Testis (tissue), 3 donors: Measurements from ENCODE around the gene MRPL28. TPM values are rescaled to one million over a fixed set of nuclear protein-coding genes. Genes with fewer than 3 reads are reported as not detected.

Source experiments
- DNase-seq: peaks from one replicate; pipeline ENCODE4 v3.0.0-alpha.2; 2019
- H3K27ac ChIP-seq, 2 donors: fragments of 200-600 bp; sonication (generic); one replicate each; pipeline ENCODE4 v1.5.1; 2019
- H3K27me3 ChIP-seq: fragments of 200-600 bp; sonication (generic); one replicate; pipeline ENCODE4 v1.5.1; 2019
- H3K36me3 ChIP-seq: fragments of 200-600 bp; sonication (generic); one replicate; pipeline ENCODE4 v1.5.1; 2017; ENCODE audit warnings: low read depth; ENCODE audit errors: missing control alignments
- H3K4me1 ChIP-seq: fragments of 200-600 bp; sonication (generic); one replicate; pipeline ENCODE4 v1.5.1; 2019
- H3K4me3 ChIP-seq, 2 donors: fragments of 200-600 bp; sonication (generic); one replicate each; pipeline ENCODE4 v1.5.1; 2017 to 2019
- H3K9me3 ChIP-seq: fragments of 200-600 bp; sonication (generic); one replicate; pipeline ENCODE4 v1.5.1; 2017
- CTCF ChIP-seq, 3 experiments: fragments of 450-650 bp in 2 of 3; fragments of 200-600 bp in 1 of 3; sonication (generic) in 1 of 3; IDR thresholded peaks; one replicate each; pipeline ENCODE4 v1.5.1; 2016 to 2019; ENCODE audit warnings: antibody characterized with exemption in 3 of 3, mild to moderate bottlenecking in 2 of 3, moderate library complexity in 1 of 3
- POLR2A ChIP-seq: fragments of 450-650 bp; IDR thresholded peaks from one replicate; pipeline ENCODE4 v1.6.1; 2017; ENCODE audit warnings: antibody characterized with exemption, mild to moderate bottlenecking, moderate library complexity
- WGBS, 2 donors: methylation state at CpG; one replicate each; pipeline ENCODE4 v1.1.5; 2018; 5-methylcytosine and 5-hydroxymethylcytosine counted together
- intact Hi-C: fragments of 100-400 bp; cut with DNase I; formaldehyde crosslinking; loops from one replicate; pipeline ENCODE4 v1.15.1; 2023; ENCODE audit warnings: low total_unique reads
- polyA plus RNA-seq: library from polyadenylated mRNA; stranded (reverse); fragments of 350-450 nt; fragmentation: Illumina TruSeq; extraction: RNeasy Lipid Tissue Mini Kit (QIAGEN cat#74804); gene quantifications from one replicate; pipeline ENCODE4 v1.2.3, GENCODE V29; 2014; ENCODE audit warnings: low read depth, low replicate concordance; ENCODE audit not compliant: insufficient read depth
- total RNA-seq, 2 donors: library from RNA; depleted of rRNA; stranded (reverse); fragments of >200 nt; gene quantifications; one replicate each; pipeline ENCODE4 v1.2.3, GENCODE V29; 2016

MRPL28 gene
- total and polyA plus RNA-seq, 3 donors from 2014 or later = 108 to 161 (median 119) TPM

GRCh38 chr16:373020-373598, 2.8 kb upstream of the MRPL28 start:
- TF ChIP-seq POLR2A (no peak), CTCF (IDR thresholded peaks at IDR 0.05) (no peak)
- H3K4me3 ChIP-seq = no peak overlapping the region
- H3K27ac ChIP-seq = no peak overlapping the region
- H3K9me3 ChIP-seq = no peaks in the 10 kb centered on the region
- no peaks in the 10 kb centered on the region for H3K27me3 ChIP-seq
- no peaks in the 10 kb centered on the region for H3K36me3 ChIP-seq
- intact Hi-C loops = no loop called here
- peaks cover 27% of the 10 kb centered on the region for H3K4me1 ChIP-seq
- WGBS, 2 donors = 87 to 89% methylated on average over 4 to 5 of the region's 5 CpGs
- DNase-seq = no peak

DNA sequence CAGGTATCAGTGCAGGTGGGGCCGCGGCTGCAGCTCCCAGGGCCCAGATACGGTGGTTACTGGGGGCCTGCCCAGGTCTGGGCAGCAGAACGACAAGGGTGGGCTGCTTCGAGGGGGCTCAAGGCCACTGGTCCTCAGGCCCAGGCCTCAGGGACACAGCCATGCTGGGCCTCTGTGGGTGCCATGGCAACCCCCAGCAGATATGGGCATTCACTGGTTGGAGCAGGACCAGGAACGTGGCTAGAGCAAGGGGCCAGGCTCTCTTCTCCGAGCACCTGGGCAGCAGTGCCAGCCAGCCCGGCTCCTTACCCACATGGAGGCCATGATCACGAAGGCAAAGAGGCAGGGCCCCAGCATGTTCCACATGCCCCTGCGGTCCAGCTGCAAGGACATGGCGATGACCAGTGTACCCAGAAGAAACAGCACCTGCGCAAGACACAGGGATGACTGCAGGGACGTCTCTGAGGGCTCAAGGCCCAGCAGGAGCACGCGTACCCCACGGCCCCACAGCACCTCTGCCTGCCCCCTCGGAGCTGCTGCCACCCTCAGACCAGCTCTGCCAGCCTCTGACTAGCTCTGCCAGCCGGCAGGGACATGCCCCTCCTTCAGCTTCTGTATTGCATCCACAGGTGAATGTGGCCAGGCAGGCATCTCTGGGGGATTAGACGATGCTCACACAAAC, 2.1 kb upstream of the MRPL28 start:
- H3K36me3 ChIP-seq = no peaks in the 10 kb centered on the region
- TF ChIP-seq POLR2A = no peak
- no peak for TF ChIP-seq CTCF (IDR thresholded peaks at IDR 0.05)
- DNase-seq = no peak
- no peak overlapping the region for H3K4me3 ChIP-seq
- no peaks in the 10 kb centered on the region for H3K9me3 ChIP-seq
- peaks cover 27% of the 10 kb centered on the region for H3K4me1 ChIP-seq
- WGBS, 2 donors = 85 to 90% methylated on average over 10 to 19 of the region's 19 CpGs
- H3K27ac ChIP-seq = peak overlapping the region in 1 of 2 donors; percentile 8
- intact Hi-C loops = no loop called here
- no peaks in the 10 kb centered on the region for H3K27me3 ChIP-seq

DNA sequence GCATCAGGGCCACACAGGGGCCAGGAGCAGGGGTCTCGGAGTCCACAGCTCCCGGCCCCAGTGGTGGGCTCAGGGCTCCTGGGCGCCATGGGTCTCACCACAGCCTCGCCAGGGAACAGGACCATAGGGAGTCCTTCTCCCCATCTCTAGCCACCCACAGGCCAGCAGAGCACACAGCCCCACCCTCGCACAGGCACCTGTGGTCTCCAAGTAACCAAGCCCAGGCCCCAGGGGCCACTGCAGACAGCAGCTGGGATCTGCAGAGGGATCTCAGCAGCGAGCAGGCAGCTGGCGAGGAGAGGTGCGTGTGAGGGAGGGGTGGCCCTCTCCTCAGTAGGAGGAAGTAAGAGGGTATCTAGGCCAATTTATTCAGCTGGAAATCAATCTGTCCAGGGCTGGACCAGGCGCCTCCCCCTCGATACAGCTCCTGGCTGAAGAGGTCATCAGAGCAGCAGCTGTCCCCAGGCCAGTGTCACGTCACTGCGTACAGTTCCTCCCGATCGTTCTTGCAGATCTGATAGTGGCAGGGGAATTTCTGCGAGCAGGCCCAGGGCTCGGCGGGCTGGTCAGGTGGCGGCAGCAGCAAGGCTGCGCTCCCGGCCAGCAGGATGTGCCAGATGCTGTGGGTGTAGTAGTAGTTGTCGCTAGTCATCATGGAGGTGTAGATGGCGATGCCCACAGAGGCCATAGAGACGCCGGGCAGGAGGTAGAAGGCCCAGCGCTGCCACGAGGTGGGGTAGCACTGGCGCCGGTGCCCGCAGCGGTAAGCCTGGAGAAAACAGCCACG, 1.4 kb upstream of the MRPL28 start:
- intact Hi-C loops = no loop called here
- no peak for TF ChIP-seq CTCF (IDR thresholded peaks at IDR 0.05)
- TF ChIP-seq POLR2A = no peak
- Histone ChIP-seq H3K9me3 (no peaks in the 10 kb centered on the region), H3K36me3 (no peaks in the 10 kb centered on the region), H3K4me1 (peaks cover 27% of the 10 kb centered on the region), H3K4me3 (no peak overlapping the region), H3K27ac (peak overlapping the region; percentile 63 to 79), H3K27me3 (no peaks in the 10 kb centered on the region)
- WGBS, 2 donors = 76 to 77% methylated on average over 21 to 28 of the region's 31 CpGs
- peak; percentile 87 for DNase-seq

- no peak for TF ChIP-seq CTCF (IDR thresholded peaks at IDR 0.05)
- no peaks in the 10 kb centered on the region for H3K36me3 ChIP-seq
- peaks cover 27% of the 10 kb centered on the region for H3K4me1 ChIP-seq
- no peak overlapping the region for H3K4me3 ChIP-seq
- no peaks in the 10 kb centered on the region for H3K27me3 ChIP-seq
- H3K27ac ChIP-seq = peak overlapping the region; percentile 63 to 79
- no peaks in the 10 kb centered on the region for H3K9me3 ChIP-seq
- WGBS, 2 donors = 29 to 51% methylated on average over 6 of the region's 10 CpGs
- DNase-seq = peak; percentile 30
- intact Hi-C loops = no loop called here
Measured at GRCh38 chr16:370979-371514, 709 bp upstream of the MRPL28 start.
